KMS-11 (cell line): ENCODE results near the gene ITGA8.

Experiments used
- H2AFZ ChIP-seq: fragments of 200-600 bp; sonication (generic); 2 replicates; pipeline ENCODE4 v1.6.1; 2016; ENCODE audit warnings: antibody characterized with exemption, mixed run types, low read depth
- H3K27ac ChIP-seq: fragments of 200-600 bp; sonication (generic); 2 replicates; pipeline ENCODE4 v1.6.1; 2016; ENCODE audit warnings: mild to moderate bottlenecking, mixed run types
- H3K27me3 ChIP-seq: fragments of 200-600 bp; sonication (generic); 2 replicates; pipeline ENCODE4 v1.6.1; 2017; ENCODE audit warnings: mild to moderate bottlenecking, low read depth, mixed run types, moderate library complexity; ENCODE audit not compliant: insufficient read depth
- H3K36me3 ChIP-seq: fragments of 200-600 bp; sonication (generic); 2 replicates; pipeline ENCODE4 v1.6.1; 2017; ENCODE audit warnings: mild to moderate bottlenecking, mixed run types; ENCODE audit not compliant: insufficient read depth
- H3K4me1 ChIP-seq: fragments of 200-600 bp; sonication (generic); 2 replicates; pipeline ENCODE4 v1.6.1; 2016; ENCODE audit warnings: mild to moderate bottlenecking, low read depth, mixed run types; ENCODE audit not compliant: poor library complexity, severe bottlenecking
- H3K4me2 ChIP-seq: fragments of 200-600 bp; sonication (generic); 2 replicates; pipeline ENCODE4 v1.7.0; 2016; ENCODE audit warnings: mild to moderate bottlenecking, mixed run types
- H3K4me3 ChIP-seq: fragments of 200-600 bp; sonication (generic); IDR thresholded peaks from 2 replicates; pipeline ENCODE4 v1.6.1; 2017; ENCODE audit warnings: low read depth, low read length, mixed read lengths; ENCODE audit not compliant: insufficient read depth
- H3K79me2 ChIP-seq: fragments of 200-600 bp; sonication (generic); 2 replicates; pipeline ENCODE4 v1.6.1; 2016; ENCODE audit warnings: low read depth, mixed run types; ENCODE audit not compliant: insufficient read depth
- H3K9ac ChIP-seq: fragments of 200-600 bp; sonication (generic); 2 replicates; pipeline ENCODE4 v1.6.1; 2016; ENCODE audit warnings: mild to moderate bottlenecking, mixed run types
- H4K20me1 ChIP-seq: fragments of 200-600 bp; sonication (generic); 2 replicates; pipeline ENCODE4 v1.6.1; 2016; ENCODE audit warnings: mild to moderate bottlenecking, mixed run types; ENCODE audit not compliant: insufficient read depth
- CTCF ChIP-seq: fragments of 200-600 bp; sonication (generic); conservative IDR thresholded peaks from 2 replicates; pipeline ENCODE4 v1.6.1; 2017; ENCODE audit warnings: low read depth, mild to moderate bottlenecking, antibody characterized with exemption, low read length, moderate library complexity, mixed read lengths

ITGA8 gene

GRCh38 chr10:15741581-15741980 lies 21.9 kb upstream of the ITGA8 start:
- no peak for TF ChIP-seq CTCF
- Histone ChIP-seq H3K4me3 (no peak overlapping the region), H3K79me2 (no peaks in the 10 kb centered on the region), H3K27me3 (no peaks in the 10 kb centered on the region), H2AFZ (no peak overlapping the region), H3K27ac (no peak overlapping the region), H3K4me2 (no peak overlapping the region), H3K9ac (no peak overlapping the region), H4K20me1 (no peaks in the 10 kb centered on the region), H3K36me3 (no peaks in the 10 kb centered on the region), H3K4me1 (peaks cover under 1% of the 10 kb centered on the region)

GRCh38 chr10:15740261-15740660 lies 20.5 kb upstream of the ITGA8 start:
- Histone ChIP-seq H4K20me1 (no peaks in the 10 kb centered on the region), H3K4me2 (no peak overlapping the region), H3K4me3 (no peak overlapping the region), H3K27ac (no peak overlapping the region), H3K4me1 (no peaks in the 10 kb centered on the region), H2AFZ (no peak overlapping the region), H3K36me3 (no peaks in the 10 kb centered on the region), H3K27me3 (no peaks in the 10 kb centered on the region), H3K79me2 (no peaks in the 10 kb centered on the region), H3K9ac (no peak overlapping the region)
- no peak for TF ChIP-seq CTCF

- Histone ChIP-seq H3K27me3 (no peaks in the 10 kb centered on the region), H3K4me2 (no peak overlapping the region), H2AFZ (no peak overlapping the region), H3K36me3 (no peaks in the 10 kb centered on the region), H3K79me2 (no peaks in the 10 kb centered on the region), H3K4me1 (no peaks in the 10 kb centered on the region), H3K9ac (no peak overlapping the region), H3K4me3 (no peak overlapping the region), H4K20me1 (no peaks in the 10 kb centered on the region), H3K27ac (no peak overlapping the region)
- no peak for TF ChIP-seq CTCF
These were observed 19.7 kb upstream of the ITGA8 start for GRCh38 chr10:15739254-15739970.

GRCh38 chr10:15738270-15738925 lies 18.7 kb upstream of the ITGA8 start:
- Histone ChIP-seq H3K9ac (no peak overlapping the region), H3K4me2 (no peak overlapping the region), H3K4me1 (no peaks in the 10 kb centered on the region), H3K79me2 (no peaks in the 10 kb centered on the region), H4K20me1 (no peaks in the 10 kb centered on the region), H2AFZ (no peak overlapping the region), H3K27me3 (no peaks in the 10 kb centered on the region), H3K36me3 (no peaks in the 10 kb centered on the region), H3K4me3 (no peak overlapping the region), H3K27ac (no peak overlapping the region)
- TF ChIP-seq CTCF = no peak
